Mucosa of descending colon (tissue), 3 donors: ENCODE measurements around the gene TBCE. TPM values are rescaled to one million over a fixed set of nuclear protein-coding genes. Genes with fewer than 3 reads are reported as not detected.

Source experiments
- ATAC-seq: fragments of 200-7000 bp; cut with Tn5 transposase; one replicate; pipeline ENCODE4 v1.9.1; 2020; ENCODE audit warnings: mild to moderate bottlenecking, moderate library complexity
- DNase-seq, 3 donors: peaks; one replicate each; pipeline ENCODE4 v3.0.0-alpha.2; 2020
- H3K36me3 ChIP-seq: fragments of 200-600 bp; one replicate; pipeline ENCODE4 v1.8.0; 2021; ENCODE audit warnings: low read depth, mild to moderate bottlenecking
- H3K4me1 ChIP-seq: fragments of 200-600 bp; one replicate; pipeline ENCODE4 v1.8.0; 2021; ENCODE audit warnings: low read depth, mild to moderate bottlenecking
- H3K4me3 ChIP-seq: fragments of 200-600 bp; one replicate; pipeline ENCODE4 v1.8.0; 2021; ENCODE audit warnings: mild to moderate bottlenecking
- H3K9me3 ChIP-seq: fragments of 200-600 bp; one replicate; pipeline ENCODE4 v1.8.0; 2021; ENCODE audit warnings: mild to moderate bottlenecking
- intact Hi-C, 2 donors: fragments of 100-400 bp; cut with DNase I in 1 of 2; cut with micrococcal nuclease in 1 of 2; formaldehyde crosslinking; loops; one replicate each; pipeline versions ENCODE4 v1.11.0 to v1.11.1; 2022; cut with DNase I, micrococcal nuclease
- total RNA-seq, 3 donors: library from RNA; stranded (reverse); fragmentation: NEBNext Ultra II Directional in 2 of 3; extraction: Animal tissue kit (Norgen Biotek cat#: 25700) in 2 of 3; gene quantifications; one replicate each; pipeline versions ENCODE4 v1.2.1 to v1.2.4, GENCODE V29; 2021 to 2023
- TF ChIP-seq, protein P1 (sequence below): fragments of 200-600 bp; IDR thresholded peaks from one replicate; pipeline ENCODE4 v1.8.0; 2022; ENCODE audit warnings: antibody characterized with exemption, mild to moderate bottlenecking
- donor health status: DM: no; HTN: no; CAD: no; lungs with moderate emphysema.
- donor health status: DM: no; HTN: no; CAD: no.
- donor health status: DM: no; HTN: yes; CAD: no.

The TBCE gene
- total RNA-seq, 3 donors from 2014 or later: 21.1 to 25.5 (median 23.9) TPM

DNA sequence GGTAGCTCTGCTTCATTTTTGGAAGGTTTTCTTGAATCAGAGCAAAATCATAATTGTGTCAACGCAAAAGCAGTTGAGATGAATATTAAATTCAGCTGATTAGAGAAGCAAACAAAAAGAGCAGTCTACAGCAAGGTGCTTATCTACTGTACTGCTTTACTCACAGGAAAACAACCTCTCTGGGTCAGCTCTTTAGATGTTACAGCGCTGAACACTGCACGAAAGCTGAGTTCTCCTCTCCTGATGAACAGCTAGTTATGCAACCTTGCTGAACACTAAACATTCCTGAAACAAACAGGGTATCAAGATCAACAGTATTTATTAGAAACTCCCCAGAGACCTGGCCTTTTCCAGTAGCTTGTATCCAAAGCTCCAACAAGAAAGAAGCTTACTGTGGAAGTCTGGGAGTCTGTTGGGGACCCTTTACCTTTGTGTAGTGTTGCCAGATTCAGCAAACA is 41.3 kb downstream of the TBCE start:
- no peaks in the 10 kb centered on the region for H3K9me3 ChIP-seq
- DNase-seq: no peak
- ATAC-seq: no peak
- no peak overlapping the region for H3K4me3 ChIP-seq
- H3K36me3 ChIP-seq: no peaks in the 10 kb centered on the region
- TF ChIP-seq, protein P1, sequence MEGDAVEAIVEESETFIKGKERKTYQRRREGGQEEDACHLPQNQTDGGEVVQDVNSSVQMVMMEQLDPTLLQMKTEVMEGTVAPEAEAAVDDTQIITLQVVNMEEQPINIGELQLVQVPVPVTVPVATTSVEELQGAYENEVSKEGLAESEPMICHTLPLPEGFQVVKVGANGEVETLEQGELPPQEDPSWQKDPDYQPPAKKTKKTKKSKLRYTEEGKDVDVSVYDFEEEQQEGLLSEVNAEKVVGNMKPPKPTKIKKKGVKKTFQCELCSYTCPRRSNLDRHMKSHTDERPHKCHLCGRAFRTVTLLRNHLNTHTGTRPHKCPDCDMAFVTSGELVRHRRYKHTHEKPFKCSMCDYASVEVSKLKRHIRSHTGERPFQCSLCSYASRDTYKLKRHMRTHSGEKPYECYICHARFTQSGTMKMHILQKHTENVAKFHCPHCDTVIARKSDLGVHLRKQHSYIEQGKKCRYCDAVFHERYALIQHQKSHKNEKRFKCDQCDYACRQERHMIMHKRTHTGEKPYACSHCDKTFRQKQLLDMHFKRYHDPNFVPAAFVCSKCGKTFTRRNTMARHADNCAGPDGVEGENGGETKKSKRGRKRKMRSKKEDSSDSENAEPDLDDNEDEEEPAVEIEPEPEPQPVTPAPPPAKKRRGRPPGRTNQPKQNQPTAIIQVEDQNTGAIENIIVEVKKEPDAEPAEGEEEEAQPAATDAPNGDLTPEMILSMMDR: no peak
- peaks cover 8% of the 10 kb centered on the region for H3K4me1 ChIP-seq
- intact Hi-C loops: no loop called here

DNA sequence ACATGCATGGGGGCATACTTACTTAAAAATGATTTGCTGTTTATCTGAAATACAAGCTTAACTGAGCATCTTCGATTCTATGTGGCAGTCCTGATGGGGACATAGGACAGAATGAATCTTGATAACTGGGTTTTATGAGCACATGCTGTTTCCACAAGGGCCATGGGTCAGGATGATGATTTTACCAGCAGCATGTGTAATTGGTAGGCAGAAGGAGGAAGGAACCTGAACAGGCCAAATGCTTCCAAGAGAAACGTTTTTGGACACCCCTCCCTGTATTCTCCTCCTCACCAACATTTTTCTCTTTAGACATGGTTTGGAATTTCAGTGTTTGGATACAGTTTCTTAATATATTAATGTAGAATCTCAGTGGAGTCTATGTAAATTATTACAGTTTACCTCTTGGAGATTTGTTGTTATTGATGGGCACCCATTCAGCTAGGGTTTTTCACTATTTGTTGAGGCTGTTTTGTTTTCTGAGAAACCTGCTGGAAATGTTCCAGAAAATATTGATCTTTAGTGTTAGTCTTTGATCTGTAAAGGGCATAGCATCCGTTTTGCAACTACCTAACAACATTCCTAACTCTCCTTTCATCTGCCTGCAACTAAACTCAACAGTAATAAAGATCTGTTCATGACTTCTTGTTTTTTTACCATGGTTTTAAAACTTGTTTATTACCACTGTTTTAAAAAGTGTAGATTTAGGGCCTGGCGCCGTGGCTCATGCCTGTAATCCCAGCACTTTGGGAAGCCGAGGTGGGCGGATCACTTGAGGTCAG is 42.0 kb downstream of the TBCE start:
- DNase-seq (no peak), ATAC-seq (peak; percentile 65)
- Histone ChIP-seq H3K4me3 (no peak overlapping the region), H3K36me3 (no peaks in the 10 kb centered on the region), H3K9me3 (no peaks in the 10 kb centered on the region), H3K4me1 (peaks cover 8% of the 10 kb centered on the region)
- TF ChIP-seq, protein P1: no peak
- intact Hi-C loops: no loop called here

DNA sequence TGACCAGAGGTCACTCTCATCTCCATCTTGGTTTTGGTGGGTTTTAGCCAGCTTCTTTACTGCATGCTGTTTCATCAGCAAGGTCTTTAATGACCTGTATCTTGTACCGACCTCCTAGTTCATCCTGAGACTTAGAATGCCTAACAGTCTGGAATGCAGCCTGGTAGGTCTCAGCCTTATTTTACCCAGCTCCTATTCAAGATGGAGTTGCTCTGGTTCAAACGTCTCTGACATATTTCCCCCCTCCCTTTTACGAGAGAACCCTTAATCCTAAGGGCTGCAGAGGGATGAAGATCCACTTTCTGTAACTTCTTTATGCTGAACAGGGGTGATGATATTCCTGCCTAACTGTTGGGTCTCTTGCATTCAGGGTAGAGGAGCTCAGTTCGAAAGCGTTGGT is 43.2 kb downstream of the TBCE start:
- ATAC-seq: no peak
- Histone ChIP-seq H3K4me3 (no peak overlapping the region), H3K4me1 (peaks cover 8% of the 10 kb centered on the region), H3K9me3 (no peaks in the 10 kb centered on the region), H3K36me3 (no peaks in the 10 kb centered on the region)
- TF ChIP-seq, protein P1: no peak
- DNase-seq: no peak
- intact Hi-C loops: loop anchor here in 1 of 2 donors (10.0 kb wide), 1 partner anchor 306 kb away; no protein-coding TSS in a partner anchor

DNA sequence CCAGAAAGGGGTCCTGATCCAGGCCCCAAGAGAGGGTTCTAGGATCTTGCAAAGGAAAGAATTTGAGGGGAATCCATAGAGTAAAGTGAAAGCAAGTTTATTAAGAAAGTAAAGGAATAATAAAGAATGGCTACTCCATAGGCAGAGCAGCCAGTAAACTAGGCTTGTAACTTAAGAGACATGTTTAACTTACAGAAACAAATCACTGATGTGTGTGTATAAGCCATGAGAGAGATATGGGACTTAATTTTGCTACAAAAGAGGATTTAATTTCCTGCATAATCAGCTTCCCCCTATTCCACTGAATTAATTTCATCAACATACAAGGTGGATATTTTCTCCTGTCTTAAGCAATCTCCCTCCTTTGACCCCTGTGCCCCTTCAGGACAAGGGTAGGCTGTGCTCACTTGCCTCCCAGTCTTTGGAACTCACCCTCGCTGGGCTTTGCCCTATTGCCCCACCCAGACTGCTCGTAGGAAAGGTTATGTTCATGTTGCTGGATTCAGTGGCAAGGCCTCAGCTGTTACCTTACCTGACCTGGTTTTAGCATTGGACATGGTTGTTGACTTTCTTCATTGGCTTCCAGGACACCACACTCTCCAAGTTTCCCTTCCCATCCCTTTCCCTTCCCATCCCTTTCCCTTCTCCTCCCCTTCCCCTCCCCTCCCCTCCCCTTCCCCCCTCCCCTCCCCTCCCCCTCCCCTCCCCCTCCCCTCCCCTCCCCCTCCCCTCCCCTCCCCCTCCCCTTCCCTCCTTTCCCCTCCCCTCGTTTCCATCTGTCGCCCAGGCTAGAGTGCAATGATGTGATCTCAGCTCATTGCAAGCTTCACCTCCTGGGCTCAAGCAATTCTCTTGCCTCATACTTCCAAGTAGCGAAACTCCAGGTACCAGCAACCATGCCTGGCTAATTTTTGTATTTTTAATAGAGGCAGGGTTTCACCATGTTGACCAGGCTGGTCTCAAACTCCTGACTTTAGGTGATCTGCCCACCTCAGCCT is 44.6 kb downstream of the TBCE start:
- Histone ChIP-seq H3K9me3 (no peaks in the 10 kb centered on the region), H3K4me3 (no peak overlapping the region), H3K36me3 (no peaks in the 10 kb centered on the region), H3K4me1 (peaks cover 8% of the 10 kb centered on the region)
- intact Hi-C loops: loop anchor here in 1 of 2 donors (10.0 kb wide), 1 partner anchor 307 kb away; no protein-coding TSS in a partner anchor
- ATAC-seq (peak; percentile 84), DNase-seq (peak in 2 of 3 donors; percentile 49 to 50)
- TF ChIP-seq, protein P1: no peak
